DMS79 (cell line): ENCODE data around the gene MGMT.

Experiments
- DNase-seq: peaks from one replicate; lab custom pipeline; 2025; lab: John Stamatoyannopoulos, UW

Gene MGMT

DNA sequence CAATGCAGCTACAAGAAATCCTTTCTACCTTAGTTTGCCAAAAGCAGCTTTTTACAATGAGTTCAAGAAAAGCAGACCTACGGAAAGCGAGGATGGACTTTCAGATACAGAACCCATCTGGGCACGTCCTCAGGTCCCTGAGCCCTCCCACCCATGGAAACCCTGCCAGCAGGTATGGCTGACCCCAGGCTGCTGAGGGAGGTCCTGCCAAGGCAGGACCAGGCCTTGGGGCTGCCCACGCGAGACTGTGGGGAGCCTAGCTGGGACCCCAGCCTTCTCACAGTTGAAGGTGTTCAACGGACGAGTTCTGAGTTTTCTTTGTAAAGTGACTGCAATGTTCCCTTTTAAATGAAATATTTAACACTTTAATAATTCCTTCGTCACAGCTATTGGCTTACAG is 245.0 kb downstream of the MGMT start:
- DNase-seq = no peak

DNA sequence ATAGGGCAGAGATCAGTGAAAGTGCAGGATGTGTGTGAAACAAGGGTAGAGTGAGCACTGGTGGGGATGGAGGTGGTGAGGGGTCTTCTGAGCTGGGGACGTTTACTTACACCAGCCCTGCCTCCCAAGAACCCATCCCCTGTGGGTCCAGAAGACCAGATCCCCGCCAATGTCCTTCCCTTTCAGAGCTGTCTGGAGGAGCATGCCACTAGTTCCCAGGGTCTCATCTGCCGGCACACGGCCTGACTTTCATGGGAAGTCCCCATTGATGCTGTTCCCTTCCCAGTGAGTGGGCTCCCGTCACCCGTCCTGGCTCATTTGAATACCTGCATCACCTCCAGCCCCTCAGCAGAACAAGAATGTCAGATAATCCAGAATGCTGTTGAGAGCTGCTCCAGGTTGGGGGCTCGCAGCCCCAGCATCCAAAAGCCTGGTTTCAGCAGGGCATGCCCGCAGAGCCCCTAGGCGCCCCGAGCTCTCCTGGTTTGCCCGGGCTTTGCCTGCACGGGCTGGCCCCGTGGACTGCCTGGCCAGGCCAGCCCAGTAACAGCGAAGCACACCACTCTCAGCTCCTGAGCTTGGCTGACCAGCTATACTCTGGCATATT is 246.7 kb downstream of the MGMT start:
- no peak for DNase-seq

DNA sequence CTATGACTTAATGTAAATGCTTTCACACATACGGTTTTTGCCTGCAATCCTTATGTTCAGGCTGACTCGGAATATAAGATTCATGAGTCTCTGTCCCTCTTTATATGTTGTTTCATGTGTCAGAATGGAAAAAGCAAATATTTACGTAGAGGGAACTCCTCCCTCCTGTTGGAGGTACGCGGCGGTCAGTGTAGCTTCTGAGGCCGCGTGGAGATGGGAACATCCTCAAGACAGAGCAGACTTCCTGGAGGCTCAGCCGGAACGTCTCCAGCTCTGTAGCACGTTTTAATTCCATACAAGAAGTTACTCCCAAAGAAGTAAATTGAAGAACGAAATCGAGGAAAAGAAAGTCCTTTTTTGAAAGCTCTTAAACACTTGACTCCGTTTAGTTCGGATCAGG is 248.8 kb downstream of the MGMT start:
- no peak for DNase-seq

DNA sequence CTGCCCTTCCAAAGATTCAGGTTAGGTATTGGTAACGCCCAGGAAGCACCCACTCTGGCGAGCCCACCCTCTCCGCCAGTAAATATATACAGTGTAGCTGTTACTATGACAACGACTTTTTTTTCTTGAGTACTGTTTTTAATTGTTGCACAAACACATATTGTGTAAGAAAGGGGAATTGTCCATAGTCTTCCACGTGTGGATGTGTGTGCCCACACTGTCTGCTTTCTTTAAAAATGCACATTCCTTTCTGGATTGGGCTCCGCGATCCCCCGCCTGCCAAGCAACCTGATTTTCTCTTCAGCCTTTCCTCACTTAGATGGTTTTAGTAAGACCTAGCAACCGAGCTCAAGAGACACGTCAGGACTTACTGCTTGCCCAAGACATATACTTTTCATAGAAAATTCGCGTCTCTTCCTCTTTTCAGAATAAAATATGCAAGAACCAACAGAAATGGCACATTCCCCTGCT is 249.2 kb downstream of the MGMT start:
- DNase-seq = no peak

DNA sequence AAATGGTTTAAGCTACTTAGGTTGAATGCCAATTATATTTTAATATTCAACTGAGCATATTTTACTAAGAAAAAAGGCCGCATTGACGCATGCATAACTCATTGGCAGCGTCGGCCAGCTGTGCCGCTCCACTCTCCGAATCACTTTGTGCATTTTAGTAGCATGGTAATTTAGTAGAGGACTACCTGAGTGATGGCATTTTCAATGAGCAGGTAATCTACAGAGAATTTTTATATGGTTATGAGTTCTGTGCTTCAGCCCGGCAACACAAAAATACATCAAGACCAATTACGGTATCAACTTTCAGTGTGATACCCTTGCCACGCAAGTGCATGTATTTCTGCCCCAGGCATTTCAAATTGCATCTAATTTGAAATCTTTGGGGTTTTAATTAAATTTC is 249.8 kb downstream of the MGMT start:
- no peak for DNase-seq

DNA sequence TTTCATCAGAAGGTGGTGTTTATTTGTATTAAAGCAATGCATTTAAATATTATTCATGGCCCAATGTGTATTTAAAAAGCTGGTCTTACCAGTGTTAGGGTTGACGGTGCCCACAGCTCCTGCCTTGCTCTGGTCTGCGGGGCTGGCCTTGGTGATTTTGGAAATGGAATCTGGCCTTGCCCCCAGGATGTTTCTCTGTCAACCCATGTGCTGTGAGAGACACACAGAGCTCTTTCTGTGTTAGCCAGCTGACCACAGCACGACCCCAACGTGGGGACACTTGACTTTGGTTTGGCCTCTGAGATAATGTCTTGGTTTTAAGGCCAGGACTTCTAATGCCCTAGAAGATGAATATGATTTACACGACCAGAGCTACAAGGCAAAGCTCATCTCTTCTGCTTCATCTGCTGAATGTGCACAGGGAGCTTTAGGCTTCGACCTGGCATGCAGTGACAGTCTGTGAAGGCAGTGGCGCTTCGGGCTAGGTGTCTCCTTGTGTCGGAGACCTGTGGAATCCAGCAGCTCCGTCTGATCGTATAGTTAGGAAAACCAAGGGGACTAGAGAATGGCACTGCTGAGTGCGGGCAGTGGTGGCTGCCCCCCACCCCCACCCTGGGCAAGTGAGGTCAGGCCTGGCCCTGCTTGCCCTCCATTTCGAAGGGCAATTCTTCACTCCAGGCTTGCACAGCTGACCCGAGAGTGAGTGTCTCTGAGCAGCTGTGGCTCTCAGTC is 250.9 kb downstream of the MGMT start:
- DNase-seq = no peak

DNA sequence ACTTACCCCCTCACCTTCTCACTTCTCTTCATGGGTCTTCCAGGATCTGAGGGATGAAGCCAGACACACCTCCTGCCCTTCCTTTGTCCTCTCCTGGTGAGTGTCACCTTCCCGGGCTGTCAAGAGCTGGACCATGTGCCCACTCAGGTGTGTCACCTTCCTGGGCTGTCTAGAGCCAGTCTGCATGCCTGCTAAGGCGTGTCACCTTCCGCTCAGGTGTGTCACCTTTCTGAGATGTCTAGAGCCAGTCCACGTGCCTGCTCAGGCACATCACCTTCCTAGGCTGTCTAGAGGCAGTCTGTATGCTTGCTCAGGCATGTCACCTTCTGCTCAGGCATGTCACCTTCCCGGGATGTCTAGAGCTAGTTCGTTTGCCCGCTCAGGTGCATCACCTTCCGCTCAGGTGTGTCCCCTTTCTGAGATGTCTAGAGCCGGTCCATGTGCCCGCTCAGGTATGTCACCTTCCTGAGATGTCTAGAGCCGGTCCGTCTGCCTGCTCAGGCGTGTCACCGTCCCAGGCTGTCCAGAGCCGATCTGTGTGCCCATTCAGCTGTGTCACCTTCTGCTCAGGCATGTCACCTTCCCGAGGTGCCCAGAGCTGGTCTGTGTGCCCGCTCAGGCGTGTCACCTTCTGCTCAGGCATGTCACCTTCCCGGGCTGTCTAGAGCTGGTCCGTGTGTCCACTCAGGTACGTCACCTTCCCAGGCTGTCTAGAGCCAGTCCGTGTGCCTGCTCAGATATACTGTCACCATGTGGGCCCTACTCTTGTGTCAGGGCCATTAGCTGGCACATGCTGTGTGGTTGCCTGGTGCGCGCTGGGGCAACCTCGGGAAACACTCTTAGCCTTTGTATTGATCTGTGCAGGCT is 251.7 kb downstream of the MGMT start:
- no peak for DNase-seq

DNA sequence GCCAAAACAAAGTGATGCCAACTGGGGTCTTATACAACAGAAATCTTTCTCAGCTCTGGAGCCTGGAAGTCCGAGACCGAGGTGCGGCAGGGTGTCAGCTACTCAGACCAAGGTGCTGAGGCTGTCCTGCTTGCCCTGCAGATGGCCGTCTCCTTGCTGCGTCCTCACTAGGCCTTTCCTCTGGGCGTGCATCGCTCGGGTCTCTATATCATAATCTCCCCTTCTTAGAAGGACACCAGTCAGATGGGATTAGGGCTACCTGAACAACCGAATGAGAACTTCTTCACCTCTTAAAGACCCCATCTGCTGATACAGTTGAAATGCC is 252.3 kb downstream of the MGMT start:
- no peak for DNase-seq

DNA sequence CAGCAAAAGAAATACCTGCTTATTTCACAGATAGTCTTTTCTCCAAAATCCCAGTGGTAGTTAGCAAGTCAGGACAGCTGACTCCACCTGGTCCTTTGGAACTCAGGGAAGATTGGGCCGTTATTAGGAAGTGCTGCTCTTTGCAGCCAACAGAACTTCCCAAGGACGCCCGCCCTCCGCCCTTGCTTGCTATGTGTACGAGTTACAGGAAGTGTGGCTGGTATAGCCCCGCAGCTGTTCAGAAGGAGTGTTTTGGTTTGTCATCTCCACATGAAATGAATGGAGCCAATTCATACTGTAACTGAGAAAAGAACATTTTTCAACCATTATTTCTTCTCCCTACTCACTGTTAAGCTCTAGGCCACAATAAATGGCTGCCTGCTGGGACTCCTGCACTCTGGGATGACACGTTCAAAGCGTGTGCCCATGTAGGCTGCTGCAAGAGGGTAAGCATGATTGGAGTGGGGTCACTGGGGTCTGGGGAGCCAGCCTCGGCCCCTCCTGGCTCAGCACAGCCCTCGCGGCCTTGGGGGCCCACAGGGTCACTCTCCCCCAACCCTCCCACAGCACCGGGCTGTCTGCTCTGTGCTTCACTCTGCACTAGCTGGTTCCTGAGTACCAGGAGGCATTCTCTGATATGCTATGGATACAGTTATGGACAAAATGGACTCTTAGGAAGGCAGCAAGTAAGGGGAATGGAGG is 253.0 kb downstream of the MGMT start:
- no peak for DNase-seq

DNA sequence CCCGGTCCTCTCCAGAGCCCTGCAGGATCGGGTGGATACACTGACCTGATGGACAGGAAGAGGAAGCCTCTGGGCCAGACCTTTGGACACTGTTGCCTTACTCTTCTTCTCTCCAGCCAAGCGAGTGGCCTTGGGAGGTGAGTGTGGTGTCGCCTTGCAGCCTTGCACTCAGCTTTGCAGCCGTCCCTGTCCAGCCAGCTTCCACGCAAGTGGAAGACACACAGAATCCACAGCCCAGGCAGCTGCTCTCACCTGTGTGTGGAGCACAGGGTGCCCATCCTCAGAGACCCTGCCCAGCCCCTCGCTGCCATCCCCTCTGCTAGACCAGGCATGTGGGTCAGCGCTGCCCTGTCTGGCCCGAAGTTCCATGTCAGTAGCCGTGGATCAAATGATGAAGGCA is 258.0 kb downstream of the MGMT start:
- no peak for DNase-seq

DNA sequence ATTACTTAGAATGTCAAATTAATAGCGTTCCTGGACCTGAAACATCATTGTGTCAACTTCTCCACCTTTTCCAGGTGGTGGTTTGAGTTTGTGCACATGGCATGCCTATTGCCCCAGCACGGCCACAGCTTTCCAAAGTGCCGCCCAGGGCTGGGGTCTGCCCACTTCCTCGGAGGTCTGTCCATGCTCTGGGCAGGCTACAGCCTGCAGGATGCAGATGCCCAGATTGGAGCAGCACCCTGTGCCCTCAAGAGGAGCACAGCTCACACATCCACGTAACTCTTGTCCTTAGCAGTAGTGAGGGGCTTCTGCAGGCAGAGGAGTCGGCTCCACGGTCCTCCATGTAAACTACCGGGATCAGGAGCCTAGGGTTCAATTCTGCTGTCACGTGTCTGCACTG is 258.4 kb downstream of the MGMT start:
- no peak for DNase-seq

DNA sequence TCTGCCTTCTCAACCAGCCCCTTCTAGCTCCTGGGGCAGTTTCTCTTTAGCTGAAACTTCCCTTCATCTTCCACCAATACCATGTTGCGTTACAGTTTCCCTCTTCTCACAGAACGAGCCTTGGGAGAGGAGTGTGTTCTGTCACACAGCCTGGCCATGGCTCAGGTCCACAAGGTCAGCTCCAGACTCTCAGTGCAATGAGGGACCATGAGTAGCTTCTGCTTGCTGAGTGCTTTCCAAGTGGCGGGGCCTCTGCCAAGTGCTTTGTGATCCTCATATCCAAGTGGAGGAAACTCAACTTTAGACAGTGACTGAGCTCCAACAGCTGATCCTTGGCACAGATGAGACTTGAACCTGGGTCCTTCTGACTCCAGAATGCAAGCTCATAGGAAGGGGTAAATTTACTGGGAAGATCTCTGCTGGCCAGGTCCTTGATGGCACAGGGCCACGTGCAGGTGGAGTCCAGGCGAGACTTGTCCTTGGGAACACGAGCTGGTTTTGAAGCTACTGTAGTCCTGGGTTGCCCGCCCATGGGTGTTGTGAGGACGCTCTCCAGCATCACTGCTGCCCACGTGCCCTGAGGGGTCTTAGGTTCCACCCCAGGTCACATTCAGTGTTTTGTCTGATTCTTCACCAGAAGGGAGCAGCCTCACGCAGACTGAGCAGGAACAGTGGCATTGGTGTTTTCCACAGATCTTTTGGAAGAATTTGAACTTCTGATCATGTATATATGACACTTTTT is 259.0 kb downstream of the MGMT start:
- no peak for DNase-seq

DNA sequence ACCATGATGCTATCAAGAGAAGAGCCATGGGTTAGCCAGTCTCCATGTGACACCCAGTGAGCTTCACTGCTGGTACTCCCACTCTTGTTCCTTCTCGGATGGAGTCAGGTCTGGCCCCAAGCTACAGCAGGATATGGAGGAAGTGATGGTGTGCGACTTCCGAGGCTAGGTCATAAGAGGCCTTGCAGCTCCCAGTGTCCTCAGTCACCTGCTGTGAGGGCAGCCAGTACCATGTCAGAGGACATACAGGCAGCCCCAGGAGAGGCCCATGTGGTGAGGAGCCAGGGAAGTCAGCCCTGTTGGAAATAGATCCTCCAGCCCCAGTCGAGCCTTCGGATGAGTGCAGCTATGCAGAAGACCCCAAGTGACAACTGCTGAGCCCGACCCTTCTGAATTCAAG is 260.0 kb downstream of the MGMT start:
- no peak for DNase-seq

DNA sequence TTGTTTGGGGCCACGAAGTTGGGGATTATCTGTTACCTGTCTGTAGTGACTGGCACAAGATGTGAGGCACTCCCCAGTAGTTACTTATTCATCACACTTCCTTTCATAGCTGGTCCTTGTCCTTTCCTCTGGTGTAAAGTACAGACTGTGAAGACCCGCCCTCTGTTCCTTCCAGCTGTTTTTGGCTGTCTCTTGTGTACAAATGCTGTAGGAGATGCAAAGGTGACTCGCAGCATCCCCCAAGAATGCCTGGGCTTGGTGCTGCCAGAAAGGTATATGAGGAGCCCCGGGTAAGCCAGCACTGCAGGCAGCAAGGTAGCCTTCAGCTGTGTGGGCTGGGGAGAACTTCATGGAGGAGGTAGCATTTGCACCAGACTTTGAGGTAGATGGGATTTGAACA is 260.5 kb downstream of the MGMT start:
- no peak for DNase-seq

DNA sequence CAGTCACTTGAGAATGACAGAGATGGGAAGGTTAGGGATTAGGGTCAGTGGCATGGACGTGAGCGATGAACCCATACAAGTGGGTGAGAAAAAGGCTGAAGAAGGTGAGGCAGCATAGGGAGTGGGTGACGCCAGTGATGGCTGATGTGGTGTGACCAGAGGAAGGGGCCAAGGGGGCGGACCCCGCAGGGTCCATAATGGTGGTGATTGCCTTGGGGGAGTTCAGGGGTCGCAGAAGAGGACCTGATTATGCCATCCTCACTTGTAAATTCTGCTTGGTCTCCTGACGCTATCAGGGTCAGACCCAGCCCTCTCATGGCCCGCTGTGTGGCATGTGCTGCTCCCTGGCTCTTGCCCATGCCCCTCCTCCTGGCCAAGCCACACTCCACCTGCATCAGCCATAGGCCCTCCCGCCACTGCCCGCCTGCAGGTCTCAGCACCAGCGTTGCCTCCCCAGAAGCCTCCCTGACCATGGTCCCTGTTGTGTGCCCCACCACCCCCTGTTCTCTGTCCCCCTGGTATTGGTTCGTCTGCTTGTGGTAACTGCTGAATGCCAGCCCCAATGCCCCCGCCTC is 261.3 kb downstream of the MGMT start:
- DNase-seq = no peak

DNA sequence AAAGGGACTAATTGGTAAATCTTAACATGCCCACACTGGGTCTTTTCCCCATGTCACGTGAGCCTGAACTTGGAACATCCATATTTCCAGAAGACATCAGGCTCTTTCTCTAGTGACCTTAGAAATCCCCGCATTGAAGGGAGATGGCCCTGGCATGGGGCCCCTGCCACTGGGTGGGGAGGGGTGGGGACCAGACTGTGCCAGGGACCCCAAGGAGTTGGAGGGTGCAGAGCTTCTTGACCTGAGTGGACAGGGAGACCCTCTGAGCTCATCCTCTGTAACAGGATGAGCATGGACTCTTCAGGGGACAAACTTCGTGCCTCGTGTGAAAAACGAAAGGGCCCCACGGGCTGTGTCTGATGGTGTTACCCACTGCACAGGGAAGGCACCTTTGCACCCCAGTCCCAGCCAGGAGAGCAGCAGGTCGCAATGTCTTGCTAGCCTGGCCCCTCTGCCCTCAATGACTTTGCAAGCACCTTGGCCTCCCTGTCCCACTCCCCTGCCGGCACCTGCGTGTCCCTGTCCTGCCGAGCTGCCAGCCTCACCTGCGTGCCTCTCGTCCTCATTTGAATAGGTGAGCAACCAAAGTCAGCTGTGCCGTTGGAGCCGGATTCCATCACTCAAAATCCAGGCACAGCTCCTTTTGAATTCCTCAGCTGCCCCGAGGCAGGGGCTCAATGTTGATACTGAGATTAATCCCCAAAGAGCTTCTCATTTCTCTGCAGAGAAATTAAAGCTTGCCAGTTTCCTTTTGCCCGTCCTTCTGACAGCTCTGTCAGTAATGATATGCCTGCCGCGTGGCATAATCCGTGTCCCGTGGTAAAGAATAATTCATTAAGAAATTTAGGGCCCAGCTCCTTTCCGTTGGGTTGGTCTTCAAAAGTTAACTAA is 262.1 kb downstream of the MGMT start:
- DNase-seq = no peak

DNA sequence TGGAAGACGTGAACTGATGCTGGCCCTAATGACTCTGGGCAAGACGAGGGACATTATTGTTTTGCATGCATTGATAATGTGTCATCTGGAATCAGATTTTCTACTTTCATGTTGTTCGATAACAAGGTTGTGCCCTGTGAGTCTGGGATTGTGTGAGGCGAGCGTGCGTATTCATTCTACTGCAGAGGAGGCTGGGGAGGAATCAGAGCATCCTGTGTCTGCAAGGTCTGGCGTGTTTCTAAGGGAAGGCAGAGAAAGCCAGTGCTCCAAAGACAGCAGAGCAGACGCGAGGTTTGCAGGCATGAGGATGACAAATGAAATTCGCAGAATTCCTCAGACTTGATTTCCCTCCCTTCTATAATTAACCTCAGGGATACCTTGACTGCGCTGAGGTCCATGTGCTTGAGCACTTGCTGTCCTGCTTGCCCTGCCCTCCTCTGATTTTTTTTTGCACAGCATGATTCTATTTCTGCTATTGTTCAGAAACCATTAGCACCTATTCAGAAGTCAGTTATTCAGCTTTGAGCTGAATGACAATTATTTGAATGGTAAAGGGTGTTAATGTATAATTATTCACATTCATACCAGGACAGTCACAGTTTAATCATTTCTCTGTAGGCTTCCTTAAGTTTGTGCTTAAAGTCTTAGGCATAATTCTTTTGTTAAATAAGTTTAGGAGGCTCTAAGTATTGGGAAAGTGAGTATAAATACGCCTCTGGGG is 263.4 kb downstream of the MGMT start:
- no peak for DNase-seq

DNA sequence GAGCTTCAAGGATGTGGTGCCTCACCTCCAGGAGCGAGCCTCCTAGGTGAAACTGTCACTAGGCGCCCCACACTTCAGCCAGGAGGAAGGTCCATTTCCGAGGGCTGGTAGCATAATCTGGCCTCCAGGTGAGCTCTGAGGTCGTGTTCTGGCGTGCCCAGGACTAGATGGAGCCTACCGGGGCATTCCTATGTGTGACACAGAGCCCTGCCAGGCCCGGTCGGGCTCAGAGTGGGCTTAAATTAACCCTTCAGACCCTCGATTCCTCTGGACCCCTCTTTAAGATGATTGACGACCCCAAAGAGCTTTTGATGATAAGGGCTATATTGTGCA is 263.9 kb downstream of the MGMT start:
- no peak for DNase-seq

DNA sequence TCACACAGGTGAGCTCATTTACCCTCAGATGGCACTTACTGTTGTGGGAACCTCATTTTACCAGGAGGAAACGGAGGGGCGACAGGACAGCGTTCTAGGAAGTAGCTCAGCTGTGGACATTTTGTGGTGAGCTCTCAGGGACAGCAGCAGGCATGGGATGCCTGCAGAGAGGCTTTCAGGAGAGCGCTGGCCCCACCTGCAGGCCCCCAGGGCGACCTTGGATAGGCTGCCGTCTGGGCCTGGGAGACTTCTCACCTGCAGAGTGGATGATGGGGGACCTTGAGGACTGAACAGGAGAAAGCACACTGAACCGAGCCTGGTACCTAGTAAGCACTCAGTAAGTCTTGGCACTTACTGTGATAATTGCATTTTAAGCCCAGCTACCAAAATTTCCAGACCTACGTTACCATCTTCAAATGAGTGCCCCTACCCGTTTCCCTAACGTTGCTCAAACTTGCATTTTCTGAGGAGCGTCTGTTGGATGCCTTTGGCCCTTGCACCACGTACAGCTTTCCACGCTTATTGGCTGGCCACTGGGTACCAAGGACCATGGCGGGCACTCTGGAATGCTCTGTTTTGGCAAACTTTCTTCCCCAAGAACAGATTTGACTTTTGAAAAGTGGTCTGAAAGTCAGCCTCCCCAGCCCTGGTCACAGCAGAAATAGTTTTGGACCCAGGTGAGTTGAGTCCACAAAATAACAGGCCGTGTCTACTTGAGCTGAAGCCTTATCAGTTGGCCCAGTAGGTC is 273.7 kb downstream of the MGMT start:
- no peak for DNase-seq
